ENCODE data around the gene DLL4.

Gene DLL4

GRCh38 chr15:40988156-40988555, 59.0 kb downstream of the DLL4 start:
- DNase-seq (ENCODE audit: low read depth in 3 of 3, low spot score in 1 of 3) = no peak
